Skeletal muscle tissue (tissue), 4 donors: Measurements from ENCODE around the gene PSTPIP1. TPM values are rescaled to one million over a fixed set of nuclear protein-coding genes. Genes with fewer than 3 reads are reported as not detected.

Experiments
- H3K27ac ChIP-seq: one replicate; pipeline ENCODE4 v1.7.0; 2013; ENCODE audit warnings: mild to moderate bottlenecking, low read depth, low read length, inconsistent platforms
- H3K27me3 ChIP-seq, 3 donors: one replicate each; pipeline ENCODE4 v1.7.0; 2013; ENCODE audit warnings: low read length in 3 of 3; ENCODE audit not compliant: control insufficient read depth in 3 of 3, insufficient read depth in 3 of 3
- H3K36me3 ChIP-seq, 3 donors: one replicate each; pipeline ENCODE4 v1.7.0; 2013; ENCODE audit warnings: low read length in 3 of 3; ENCODE audit not compliant: control insufficient read depth in 3 of 3, insufficient read depth in 3 of 3
- H3K4me1 ChIP-seq, 3 donors: one replicate each; pipeline ENCODE4 v1.7.0; 2013; ENCODE audit warnings: low read length in 3 of 3, mild to moderate bottlenecking in 3 of 3; ENCODE audit not compliant: control insufficient read depth in 3 of 3, insufficient read depth in 3 of 3
- H3K4me3 ChIP-seq, 3 donors: one replicate each; pipeline ENCODE4 v1.7.0; 2013; ENCODE audit warnings: low read length in 3 of 3
- H3K9ac ChIP-seq, 3 donors: one replicate each; pipeline ENCODE4 v1.7.0; 2013; ENCODE audit warnings: low read length in 3 of 3, mild to moderate bottlenecking in 3 of 3, moderate library complexity in 2 of 3, low read depth in 1 of 3
- H3K9me3 ChIP-seq, 3 donors: one replicate each; pipeline ENCODE4 v1.7.0; 2013; ENCODE audit warnings: low read length in 3 of 3; ENCODE audit not compliant: control insufficient read depth in 3 of 3
- total RNA-seq: library from RNA; depleted of rRNA; stranded (reverse); fragments of >200 nt; gene quantifications from one replicate; pipeline ENCODE4 v1.2.3, GENCODE V29; 2014
- donor health status: Osteomylitis.

PSTPIP1 gene
- total RNA-seq, 1 donor from 2014 or later: 2.1 TPM

- H3K4me1 ChIP-seq: peaks cover 10 to 18% (median 12%) of the 10 kb centered on the region in 3 donors
These were observed 6.7 kb upstream of the PSTPIP1 start for GRCh38 chr15:76987896-76988860.

GRCh38 chr15:76988867-76989780, 5.8 kb upstream of the PSTPIP1 start:
- Histone ChIP-seq H3K27me3 (peaks cover 0 to 3% (median 0%) of the 10 kb centered on the region in 3 donors), H3K9me3 (no peaks in the 10 kb centered on the region), H3K27ac (peak overlapping the region; percentile 47), H3K9ac (no peak overlapping the region), H3K4me3 (no peak overlapping the region), H3K36me3 (no peaks in the 10 kb centered on the region), H3K4me1 (peaks cover 10 to 15% (median 12%) of the 10 kb centered on the region in 3 donors)

More at GRCh38 chr15:76987896-76988860, 6.7 kb upstream of the PSTPIP1 start:
- Histone ChIP-seq H3K36me3 (no peaks in the 10 kb centered on the region), H3K4me3 (no peak overlapping the region), H3K9ac (no peak overlapping the region), H3K27me3 (peaks cover 0 to 3% (median 0%) of the 10 kb centered on the region in 3 donors), H3K27ac (peak overlapping the region; percentile 47), H3K9me3 (no peaks in the 10 kb centered on the region)

GRCh38 chr15:76991048-76991447, 3.9 kb upstream of the PSTPIP1 start:
- no peaks in the 10 kb centered on the region for H3K36me3 ChIP-seq
- H3K4me3 ChIP-seq: no peak overlapping the region
- H3K9ac ChIP-seq: no peak overlapping the region
- no peaks in the 10 kb centered on the region for H3K9me3 ChIP-seq
- H3K27me3 ChIP-seq: peaks cover 0 to 3% (median 0%) of the 10 kb centered on the region in 3 donors
- H3K27ac ChIP-seq: no peak overlapping the region
- peaks cover 11 to 15% (median 12%) of the 10 kb centered on the region in 3 donors for H3K4me1 ChIP-seq

- Histone ChIP-seq H3K9ac (no peak overlapping the region), H3K36me3 (no peaks in the 10 kb centered on the region), H3K4me3 (no peak overlapping the region), H3K27me3 (peaks cover 0 to 3% (median 0%) of the 10 kb centered on the region in 3 donors), H3K4me1 (peaks cover 18 to 22% (median 19%) of the 10 kb centered on the region in 3 donors), H3K9me3 (no peaks in the 10 kb centered on the region), H3K27ac (no peak overlapping the region)
These were observed 2.9 kb upstream of the PSTPIP1 start for GRCh38 chr15:76991741-76992645.

- H3K4me1 ChIP-seq: peaks cover 17 to 21% (median 18%) of the 10 kb centered on the region in 3 donors
- H3K4me3 ChIP-seq: no peak overlapping the region
- peaks cover 0 to 3% (median 0%) of the 10 kb centered on the region in 3 donors for H3K27me3 ChIP-seq
- H3K36me3 ChIP-seq: no peaks in the 10 kb centered on the region
- no peak overlapping the region for H3K27ac ChIP-seq
- no peaks in the 10 kb centered on the region for H3K9me3 ChIP-seq
- no peak overlapping the region for H3K9ac ChIP-seq
These were observed 1.7 kb upstream of the PSTPIP1 start for GRCh38 chr15:76993114-76993725.

GRCh38 chr15:76994001-76994400, 925 bp upstream of the PSTPIP1 start:
- Histone ChIP-seq H3K36me3 (no peaks in the 10 kb centered on the region), H3K27ac (no peak overlapping the region), H3K9me3 (no peaks in the 10 kb centered on the region), H3K4me1 (peaks cover 10 to 13% (median 10%) of the 10 kb centered on the region in 3 donors), H3K27me3 (peaks cover 0 to 3% (median 0%) of the 10 kb centered on the region in 3 donors), H3K9ac (no peak overlapping the region), H3K4me3 (no peak overlapping the region)

- H3K36me3 ChIP-seq: no peaks in the 10 kb centered on the region
- H3K4me1 ChIP-seq: peaks cover 7 to 9% (median 8%) of the 10 kb centered on the region in 3 donors
- no peaks in the 10 kb centered on the region for H3K27me3 ChIP-seq
- H3K27ac ChIP-seq: no peak overlapping the region
- H3K4me3 ChIP-seq: no peak overlapping the region
- no peak overlapping the region for H3K9ac ChIP-seq
- no peaks in the 10 kb centered on the region for H3K9me3 ChIP-seq
These were observed 430 bp upstream of the PSTPIP1 start for GRCh38 chr15:76994496-76994895.

GRCh38 chr15:76996076-76996525, 1.2 kb downstream of the PSTPIP1 start:
- Histone ChIP-seq H3K4me3 (peak overlapping the region in 2 of 3 donors; percentile 40 to 43), H3K27me3 (no peaks in the 10 kb centered on the region), H3K36me3 (no peaks in the 10 kb centered on the region), H3K9me3 (no peaks in the 10 kb centered on the region), H3K9ac (peak overlapping the region in 1 of 3 donors; percentile 16), H3K4me1 (peaks cover 7 to 9% (median 8%) of the 10 kb centered on the region in 3 donors), H3K27ac (no peak overlapping the region)
